Esophagus squamous epithelium (tissue), 5 donors: ENCODE measurements around the gene DCP1B. TPM values are rescaled to one million over a fixed set of nuclear protein-coding genes. Genes with fewer than 3 reads are reported as not detected.

Source experiments
- DNase-seq: peaks from one replicate; lab custom pipeline; 2025; lab: John Stamatoyannopoulos, UW
- H3K27ac ChIP-seq, 4 donors: fragments of 200-600 bp; sonication (generic); one replicate each; pipeline ENCODE4 v1.5.1; 2016 to 2019; ENCODE audit warnings: mild to moderate bottlenecking in 1 of 4
- H3K27me3 ChIP-seq, 4 donors: fragments of 200-600 bp; sonication (generic); 1 replicate in 3 of 4; 2 replicates in 1 of 4; pipeline versions ENCODE4 v1.5.1 to v1.6.0; 2017 to 2021; ENCODE audit warnings: antibody characterized with exemption in 1 of 4
- H3K36me3 ChIP-seq, 3 donors: fragments of 200-600 bp; sonication (generic); one replicate each; pipeline ENCODE4 v1.5.1; 2016 to 2019
- H3K4me1 ChIP-seq, 3 donors: fragments of 200-600 bp; sonication (generic); one replicate each; pipeline ENCODE4 v1.5.1; 2017 to 2019
- H3K4me3 ChIP-seq, 4 donors: fragments of 200-600 bp; sonication (generic); 1 replicate in 3 of 4; 2 replicates in 1 of 4; pipeline ENCODE4 v1.5.1; 2016 to 2019; ENCODE audit warnings: mild to moderate bottlenecking in 2 of 4, moderate library complexity in 1 of 4
- H3K9me3 ChIP-seq, 3 donors: fragments of 200-600 bp; sonication (generic); one replicate each; pipeline ENCODE4 v1.5.1; 2016 to 2019
- CTCF ChIP-seq, 6 experiments: fragments of 450-650 bp in 4 of 6; fragments of 200-600 bp in 2 of 6; sonication (generic) in 2 of 6; IDR thresholded peaks; one replicate each; pipeline ENCODE4 v1.5.1; 2016 to 2019; ENCODE audit warnings: antibody characterized with exemption in 6 of 6, mild to moderate bottlenecking in 4 of 6, moderate library complexity in 4 of 6
- POLR2A ChIP-seq, 4 donors: fragments of 450-650 bp; IDR thresholded peaks; one replicate each; pipeline ENCODE4 v1.6.1; 2017; ENCODE audit warnings: antibody characterized with exemption in 4 of 4, mild to moderate bottlenecking in 4 of 4, moderate library complexity in 3 of 4
- WGBS, 2 donors: methylation state at CpG; one replicate each; pipeline ENCODE4 v1.1.5; 2018; 5-methylcytosine and 5-hydroxymethylcytosine counted together
- intact Hi-C: fragments of 100-400 bp; cut with DNase I; formaldehyde crosslinking; loops from one replicate; pipeline ENCODE4 v1.15.0; 2022
- total RNA-seq, 4 donors: library from RNA; depleted of rRNA; stranded (reverse); fragments of >200 nt; gene quantifications; one replicate each; pipeline ENCODE4 v1.1.0, GENCODE V29; 2016
- donor health status: DM: yes; HTN: yes; CAD: no.

The DCP1B gene
- total RNA-seq, 4 donors from 2014 or later, result 4.0 to 15.5 (median 10.8) TPM

- Histone ChIP-seq H3K36me3 (no peaks in the 10 kb centered on the region), H3K4me1 (peaks cover 0 to 8% (median 0%) of the 10 kb centered on the region in 3 donors), H3K27me3 (peaks cover 0 to 4% (median 0%) of the 10 kb centered on the region in 4 donors), H3K4me3 (no peak overlapping the region), H3K27ac (no peak overlapping the region), H3K9me3 (no peaks in the 10 kb centered on the region)
- TF ChIP-seq POLR2A (IDR thresholded peaks at IDR 0.05) (no peak), CTCF (IDR thresholded peaks at IDR 0.05) (no peak)
- intact Hi-C loops, result no loop called here
- 66 to 77% methylated on average over 13 to 16 of the region's 18 CpGs for WGBS, 2 donors
- no peak for DNase-seq
Measured at GRCh38 chr12:1916371-1917171, 87.7 kb downstream of the DCP1B start.

GRCh38 chr12:1915082-1915968, 88.9 kb downstream of the DCP1B start:
- H3K4me3 ChIP-seq, result no peak overlapping the region
- no peaks in the 10 kb centered on the region for H3K9me3 ChIP-seq
- WGBS, 2 donors, result 87 to 90% methylated on average over 6 to 8 of the region's 18 CpGs
- no peak for DNase-seq
- no peak overlapping the region for H3K27ac ChIP-seq
- no peaks in the 10 kb centered on the region for H3K36me3 ChIP-seq
- TF ChIP-seq CTCF (IDR thresholded peaks at IDR 0.05), result no peak
- TF ChIP-seq POLR2A (IDR thresholded peaks at IDR 0.05), result no peak
- peaks cover 0 to 8% (median 0%) of the 10 kb centered on the region in 3 donors for H3K4me1 ChIP-seq
- H3K27me3 ChIP-seq, result peaks cover 0 to 4% (median 0%) of the 10 kb centered on the region in 4 donors
- intact Hi-C loops, result no loop called here

- no peak for DNase-seq
- Histone ChIP-seq H3K4me1 (peaks cover 0 to 8% (median 0%) of the 10 kb centered on the region in 3 donors), H3K9me3 (no peaks in the 10 kb centered on the region), H3K4me3 (no peak overlapping the region), H3K27me3 (peaks cover 0 to 14% (median 0%) of the 10 kb centered on the region in 4 donors), H3K27ac (no peak overlapping the region), H3K36me3 (no peaks in the 10 kb centered on the region)
- WGBS, 2 donors, result 91 to 94% methylated on average over 3 to 16 of the region's 17 CpGs
- TF ChIP-seq CTCF (IDR thresholded peaks at IDR 0.05) (no peak), POLR2A (IDR thresholded peaks at IDR 0.05) (no peak)
- intact Hi-C loops, result no loop called here
Measured at GRCh38 chr12:1914114-1914911, 89.9 kb downstream of the DCP1B start.

GRCh38 chr12:1913377-1914113, 90.7 kb downstream of the DCP1B start:
- no peak for DNase-seq
- H3K4me3 ChIP-seq, result no peak overlapping the region
- peaks cover 0 to 8% (median 0%) of the 10 kb centered on the region in 3 donors for H3K4me1 ChIP-seq
- H3K36me3 ChIP-seq, result no peaks in the 10 kb centered on the region
- no peaks in the 10 kb centered on the region for H3K9me3 ChIP-seq
- no peak overlapping the region for H3K27ac ChIP-seq
- intact Hi-C loops, result no loop called here
- peaks cover 0 to 21% (median 0%) of the 10 kb centered on the region in 4 donors for H3K27me3 ChIP-seq
- TF ChIP-seq CTCF (IDR thresholded peaks at IDR 0.05) (no peak), POLR2A (IDR thresholded peaks at IDR 0.05) (no peak)
- 71 to 88% methylated on average over 3 to 4 of the region's 12 CpGs for WGBS, 2 donors
